ENCODE measurements around the gene SLC28A2.

SLC28A2 gene

DNA sequence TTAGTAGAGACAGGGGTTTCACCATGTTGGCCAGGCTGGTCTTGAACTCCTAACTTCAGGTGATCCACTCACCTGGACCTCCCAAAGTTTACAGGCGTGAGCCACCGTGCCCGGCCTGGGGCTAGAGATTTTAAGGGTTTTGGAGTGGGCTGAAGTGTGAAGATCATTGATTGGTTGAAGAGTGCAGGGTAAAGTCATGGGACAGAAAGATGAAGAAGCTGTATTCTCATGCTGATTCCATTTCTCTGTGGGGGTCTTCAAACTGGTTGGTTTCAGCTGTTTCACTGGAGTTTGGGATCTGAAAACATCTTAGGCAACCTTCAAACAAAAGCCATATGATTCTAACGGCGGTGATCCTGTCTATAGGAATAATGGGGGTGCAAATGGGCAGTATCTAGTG is 74.2 kb downstream of the SLC28A2 start:
- DNase-seq (ENCODE audit: low read depth, low spot score): no peak

DNA sequence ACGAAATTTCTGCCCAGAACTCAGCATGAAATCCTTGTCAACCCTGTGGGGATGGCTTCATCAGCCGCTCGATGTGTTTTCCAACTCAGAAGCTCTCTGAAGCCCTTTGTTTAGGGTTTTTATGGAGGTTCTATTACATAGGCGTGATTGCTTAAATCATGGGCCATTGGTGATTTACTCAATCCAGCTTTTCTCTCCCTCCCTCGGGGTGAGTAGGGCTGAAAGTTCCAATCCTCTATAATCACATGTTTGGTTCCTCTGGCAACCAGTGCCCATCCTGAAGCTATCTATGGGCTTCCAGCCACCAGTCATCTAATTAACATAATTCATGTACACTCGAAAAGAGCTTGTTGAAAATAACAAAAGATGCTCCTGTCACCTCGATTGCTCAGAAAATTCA is 74.7 kb downstream of the SLC28A2 start:
- no peak for DNase-seq (ENCODE audit: low read depth, low spot score)
